Umbilical cord (tissue), 2 donors: ENCODE measurements around the gene UBE2H. TPM values are rescaled to one million over a fixed set of nuclear protein-coding genes. Genes with fewer than 3 reads are reported as not detected.
A peak's percentile ranks its signal among the peaks of the same experiment; 100 is the strongest.
"Not testable (repeated sequence)": the region's sequence is repeated elsewhere in the genome, so short reads cannot be mapped to it uniquely, and the experiment has no call there.

Experiments
- DNase-seq: peaks from one replicate; pipeline ENCODE4 v3.0.0-alpha.2; 2015; ENCODE audit warnings: low spot score
- total RNA-seq: library from RNA; depleted of rRNA; stranded (reverse); fragments of >200 nt; gene quantifications from one replicate; pipeline ENCODE4 v1.2.3, GENCODE V29; 2014; ENCODE audit warnings: low replicate concordance; ENCODE audit not compliant: insufficient read depth

UBE2H gene
- total RNA-seq = 87.9 TPM

DNA sequence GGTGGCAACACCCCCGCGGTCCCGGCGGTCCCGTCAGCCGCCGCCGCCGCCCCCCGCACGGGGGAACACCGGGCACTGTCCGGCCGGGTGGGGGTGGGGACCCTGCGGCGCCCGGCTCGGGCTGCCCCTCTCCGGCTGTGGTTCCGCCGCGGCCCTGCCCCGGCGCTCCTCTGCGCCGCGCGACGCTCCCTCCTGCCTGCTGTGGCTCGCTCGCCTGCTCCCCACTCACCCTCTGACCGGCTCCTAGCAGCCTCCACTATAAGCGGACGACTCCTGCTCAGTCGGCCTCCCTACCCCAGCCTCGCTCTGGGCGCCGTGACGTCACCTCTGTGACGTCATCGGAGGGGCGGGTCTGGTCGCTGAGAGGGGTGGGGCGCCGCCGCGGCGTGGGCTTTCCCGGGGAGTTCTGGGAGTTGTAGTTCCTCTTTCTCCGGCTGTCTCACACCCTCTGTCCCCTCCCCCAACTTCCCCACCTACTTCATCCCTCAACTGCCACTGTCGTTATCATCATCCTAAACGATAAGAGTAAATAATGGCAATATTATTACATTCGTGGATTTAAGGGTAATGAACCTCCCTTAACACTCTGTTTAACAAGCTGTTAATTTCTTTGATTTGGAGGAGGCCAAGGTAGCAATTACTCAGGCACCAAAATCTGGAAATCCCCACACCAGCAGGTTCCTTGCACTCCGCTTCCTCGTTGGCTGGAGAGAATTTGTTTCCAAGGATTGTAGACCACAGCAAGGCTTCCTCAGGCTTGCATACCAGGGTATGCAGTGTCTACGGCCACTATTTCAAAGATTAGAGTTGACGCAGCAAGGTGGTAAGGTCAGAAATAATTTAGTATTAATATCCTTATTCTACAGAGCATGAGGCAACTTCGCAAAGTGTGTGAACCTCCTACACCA lies at the start of gene UBE2H:
Gene UBE2H, minus strand, starts transcription at position 308 of the 908 bp plus-strand sequence. CDS start 405 bp downstream, outside the sequence.
- DNase-seq = peak; percentile 92

- DNase-seq = no peak
These were observed 45.7 kb upstream of the UBE2H start for GRCh38 chr7:129998446-129998845.

- DNase-seq = no peak
These were observed 44.5 kb upstream of the UBE2H start for GRCh38 chr7:129997285-129997684.

GRCh38 chr7:129993275-129993674 lies 40.5 kb upstream of the UBE2H start:
- no peak for DNase-seq

GRCh38 chr7:129990403-129991192 lies 37.8 kb upstream of the UBE2H start:
- peak; percentile 21 for DNase-seq

- peak; percentile 28 for DNase-seq
These were observed 36.7 kb upstream of the UBE2H start for GRCh38 chr7:129989466-129989865.

DNA sequence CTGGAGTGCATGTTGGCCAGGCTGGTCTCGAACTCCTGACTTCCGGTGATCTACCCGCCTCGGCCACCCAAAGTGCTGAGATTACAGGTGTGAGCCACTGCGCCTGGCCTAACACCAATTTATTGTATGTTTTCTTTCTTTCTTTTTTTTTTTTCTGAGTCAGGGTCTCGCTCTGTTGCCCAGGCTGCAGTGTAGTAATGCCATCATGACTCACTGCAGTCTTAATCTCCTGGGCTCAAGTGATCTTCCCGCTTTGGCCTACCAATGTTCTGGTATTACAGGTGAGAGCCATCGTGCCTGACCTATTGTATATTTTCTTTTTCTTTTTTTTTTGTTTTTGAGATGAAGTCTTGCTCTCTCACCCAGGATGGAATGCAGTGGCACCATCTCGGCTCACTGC lies 33.8 kb upstream of the UBE2H start:
- DNase-seq = no peak

- DNase-seq = no peak
These were observed 27.9 kb upstream of the UBE2H start for GRCh38 chr7:129980667-129981066.

DNA sequence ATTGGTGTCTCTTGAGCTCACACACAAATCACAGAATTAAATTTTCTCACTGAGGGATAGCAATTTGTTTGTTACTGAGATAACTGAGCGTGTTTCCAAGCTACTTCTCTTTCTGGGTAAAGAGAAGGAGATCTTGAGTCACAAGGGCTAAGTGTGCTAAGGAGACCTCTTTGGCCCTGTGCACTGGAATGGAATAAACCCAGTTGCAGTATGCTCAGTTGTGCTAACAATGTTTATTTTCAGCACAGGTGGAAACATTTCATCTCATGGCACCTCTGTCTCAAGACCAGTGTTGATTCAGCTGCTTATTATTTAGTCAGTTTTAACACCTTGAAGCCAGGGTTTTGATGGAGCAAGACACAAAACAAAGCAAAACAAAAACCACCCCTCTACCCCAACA lies 22.5 kb upstream of the UBE2H start:
- no peak for DNase-seq

- DNase-seq = no peak
These were observed 18.1 kb upstream of the UBE2H start for GRCh38 chr7:129970816-129971215.

GRCh38 chr7:129969881-129970446 lies 17.2 kb upstream of the UBE2H start:
- DNase-seq = peak; percentile 73

GRCh38 chr7:129968592-129969383 lies 16.0 kb upstream of the UBE2H start:
- DNase-seq = no peak

DNA sequence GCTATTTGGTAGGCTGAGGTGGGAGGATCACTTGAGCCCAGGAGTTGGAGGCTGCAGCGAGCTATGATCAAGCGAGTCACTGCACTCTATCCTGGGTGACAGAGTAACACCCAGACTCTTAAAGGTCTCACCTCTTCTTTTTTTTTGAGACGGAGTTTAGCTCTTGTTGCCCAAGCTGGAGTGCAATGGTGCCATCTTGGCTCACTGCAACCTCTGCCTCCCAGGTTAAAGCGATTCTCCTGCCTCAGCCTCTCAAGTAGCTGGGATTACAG lies 7.4 kb upstream of the UBE2H start:
- DNase-seq = not testable (repeated sequence)

- DNase-seq = no peak
These were observed 6.9 kb upstream of the UBE2H start for GRCh38 chr7:129959471-129960203.

DNA sequence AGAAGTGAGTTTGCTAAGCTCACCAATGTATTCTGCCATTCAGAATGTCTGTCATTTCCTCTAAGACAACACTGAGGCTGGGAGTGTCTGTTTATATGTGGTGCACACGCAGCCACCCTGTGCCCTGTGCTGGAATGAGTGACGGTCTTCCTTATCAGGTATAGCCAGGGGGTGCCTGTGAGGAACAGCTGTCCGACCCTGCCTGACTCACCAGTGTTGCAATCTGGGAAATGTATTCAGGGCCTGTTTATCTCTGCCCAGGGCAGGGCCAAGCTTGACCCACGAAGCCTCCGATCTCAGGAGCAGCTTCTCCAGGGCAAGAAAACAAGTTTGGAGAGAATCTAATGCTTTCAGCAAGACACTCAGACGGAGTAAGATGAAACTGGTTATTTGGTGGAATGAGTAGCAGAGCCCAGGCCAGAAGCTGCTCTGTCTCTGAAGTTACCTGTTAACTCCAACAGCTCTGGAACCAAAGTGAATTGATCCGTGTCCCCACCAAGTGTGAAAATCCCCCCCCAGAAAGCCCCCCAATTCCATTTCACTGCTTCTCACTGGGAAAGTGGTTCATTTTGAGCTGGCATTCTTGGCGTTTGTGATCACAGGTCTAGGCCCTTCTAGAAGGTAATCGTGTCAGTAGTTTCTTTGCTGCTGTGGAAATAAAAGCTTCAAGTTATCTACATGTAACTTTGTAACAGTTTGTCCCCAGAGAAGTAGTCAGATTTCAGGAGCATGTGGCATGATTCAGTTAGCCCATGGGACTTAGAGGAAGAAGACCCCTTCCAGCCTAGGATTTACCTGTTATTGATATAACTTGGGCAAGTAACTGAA lies 6.1 kb upstream of the UBE2H start:
- peak; percentile 83 for DNase-seq

DNA sequence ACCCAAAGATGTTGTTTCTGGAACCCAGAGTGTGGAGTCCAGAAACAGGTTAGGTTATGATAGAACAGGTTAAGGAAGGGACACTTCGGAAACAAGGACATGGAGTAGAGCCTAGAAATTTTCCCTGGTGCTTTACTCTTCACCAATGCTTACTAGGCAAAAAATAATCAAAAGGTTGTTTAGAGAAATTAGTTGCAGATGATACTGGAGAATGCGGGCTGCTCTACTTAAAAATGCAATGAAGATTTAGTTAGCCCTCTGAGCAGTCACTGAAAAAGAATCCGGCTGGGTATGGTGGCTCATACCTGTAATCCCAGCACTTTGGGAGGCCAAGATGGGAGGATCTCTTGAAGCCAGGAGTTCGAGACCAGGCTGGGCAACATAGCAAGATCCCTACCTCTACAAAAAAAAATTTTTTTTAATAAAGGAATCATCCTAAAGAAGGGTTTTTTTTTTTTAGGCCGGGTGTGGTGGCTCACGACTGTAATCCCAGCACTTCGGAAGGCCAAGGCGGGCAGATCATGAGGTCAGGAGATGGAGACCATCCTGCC lies 3.3 kb upstream of the UBE2H start:
- DNase-seq = no peak

GRCh38 chr7:129952086-129952652 lies 591 bp downstream of the UBE2H start:
- DNase-seq = peak; percentile 54

GRCh38 chr7:129951226-129952085 lies 1.3 kb downstream of the UBE2H start:
- DNase-seq = peak; percentile 67

DNA sequence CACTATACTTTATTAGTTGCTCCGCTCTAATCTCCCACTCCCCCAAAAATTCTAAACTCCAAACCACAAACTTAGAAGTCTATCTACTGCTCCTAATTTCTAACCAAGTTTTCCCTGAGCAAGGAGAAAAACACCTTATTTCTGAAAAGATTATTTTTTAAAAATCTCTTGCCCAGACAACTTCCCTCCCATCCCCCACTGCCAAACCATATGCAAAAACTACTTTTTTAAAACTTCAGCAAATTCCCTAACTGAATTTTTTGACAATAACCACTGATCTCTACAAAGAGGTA lies 1.9 kb downstream of the UBE2H start:
- no peak for DNase-seq
